GM18870 (cell line): ENCODE data around the gene CDC45.

Experiments
- ATAC-seq: cut with Tn5 transposase; IDR thresholded peaks from one replicate; pipeline ENCODE4 v1.9.1; 2021; ENCODE audit warnings: moderate library complexity; ENCODE audit not compliant: unreplicated experiment

Gene CDC45

DNA sequence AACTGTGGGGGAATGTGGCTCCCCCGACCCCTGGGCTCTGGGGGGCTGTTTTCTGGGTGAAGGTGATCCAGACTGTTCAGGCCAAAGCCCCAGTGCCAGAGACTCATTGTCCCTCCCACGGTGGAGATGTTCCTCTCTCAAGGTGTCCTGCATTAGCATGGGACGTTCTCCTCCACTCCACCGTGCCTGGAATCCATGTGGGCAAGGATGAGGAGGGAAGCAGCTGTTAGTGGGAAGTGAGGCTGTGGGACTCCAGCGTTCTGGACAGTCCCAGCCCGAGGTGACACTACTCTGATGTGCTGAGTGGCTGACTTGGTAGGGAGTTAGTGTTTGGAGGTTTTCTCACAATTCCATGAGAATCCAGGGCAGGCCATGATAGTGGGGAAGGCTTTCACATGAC is 75.9 kb downstream of the CDC45 start:
- ATAC-seq, result no peak

DNA sequence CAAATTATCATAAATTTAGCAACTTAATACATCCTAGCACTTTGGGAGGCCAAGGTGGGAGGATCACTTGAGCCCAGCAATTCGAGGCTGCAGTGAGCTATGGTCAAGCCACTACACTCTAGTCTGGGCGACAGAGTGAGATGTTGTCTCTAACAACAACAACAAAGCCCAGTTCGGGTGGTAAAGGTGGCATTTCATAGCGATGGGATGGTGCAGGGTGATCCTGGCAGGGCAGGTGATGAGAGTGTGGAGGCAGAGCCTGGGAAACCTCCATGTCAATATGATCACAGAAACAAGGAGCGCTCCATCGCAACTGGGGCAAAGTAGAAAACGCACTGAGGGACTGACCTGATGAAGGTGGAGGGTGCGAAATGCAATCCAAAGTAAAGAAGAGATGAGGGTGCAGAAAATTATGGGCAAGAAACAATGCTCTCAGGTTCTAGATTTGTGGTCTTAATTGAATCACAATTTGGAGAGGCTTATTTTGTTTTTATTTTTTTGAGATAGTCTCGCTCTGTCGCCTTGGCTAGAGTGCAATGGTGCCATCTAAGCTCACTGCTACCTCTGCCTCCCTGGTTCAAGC is 77.3 kb downstream of the CDC45 start:
- no peak for ATAC-seq

DNA sequence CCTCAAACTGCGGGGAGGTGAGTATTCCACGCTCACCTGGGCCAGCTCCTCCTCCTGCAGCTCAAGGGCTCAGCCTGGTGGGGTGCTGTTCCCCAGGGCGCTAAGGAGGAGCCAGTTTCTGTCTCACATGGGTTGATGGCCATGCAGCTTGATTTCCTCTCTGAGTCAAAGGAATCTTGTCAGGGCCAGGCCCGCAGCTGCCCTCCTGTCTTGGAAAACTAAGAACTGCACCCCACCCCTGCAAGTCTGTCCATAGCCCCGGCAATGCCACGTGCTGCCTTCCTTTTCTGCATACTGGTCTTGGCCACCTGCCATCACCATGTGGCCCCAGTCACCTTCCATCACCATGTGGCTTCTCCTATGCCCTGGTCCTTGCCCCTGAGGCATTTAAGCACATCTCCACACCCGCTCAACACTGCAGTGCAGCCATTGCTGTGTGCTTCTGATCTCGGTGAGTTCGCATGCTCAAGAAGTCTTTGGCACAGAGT is 79.6 kb downstream of the CDC45 start:
- ATAC-seq, result no peak

DNA sequence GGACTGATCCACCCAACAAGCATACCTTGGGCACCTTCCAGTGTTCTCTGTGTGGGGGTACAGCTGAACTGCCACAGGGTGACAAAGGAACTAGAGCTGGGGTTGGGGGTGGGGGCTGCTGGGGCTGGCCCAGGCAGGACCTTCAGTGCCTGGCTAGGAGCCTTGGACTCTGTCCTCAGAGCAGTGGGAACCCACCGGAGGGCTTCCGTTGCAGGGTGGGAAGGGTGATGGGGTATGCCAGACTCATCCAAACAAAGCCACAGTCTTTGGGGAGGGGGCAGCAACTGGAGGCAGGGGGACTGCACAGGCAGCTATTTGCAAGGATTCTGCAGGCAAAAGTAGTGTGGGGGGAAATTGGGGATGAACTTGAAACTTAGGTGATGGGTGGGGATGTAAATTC is 80.2 kb downstream of the CDC45 start:
- ATAC-seq, result no peak

DNA sequence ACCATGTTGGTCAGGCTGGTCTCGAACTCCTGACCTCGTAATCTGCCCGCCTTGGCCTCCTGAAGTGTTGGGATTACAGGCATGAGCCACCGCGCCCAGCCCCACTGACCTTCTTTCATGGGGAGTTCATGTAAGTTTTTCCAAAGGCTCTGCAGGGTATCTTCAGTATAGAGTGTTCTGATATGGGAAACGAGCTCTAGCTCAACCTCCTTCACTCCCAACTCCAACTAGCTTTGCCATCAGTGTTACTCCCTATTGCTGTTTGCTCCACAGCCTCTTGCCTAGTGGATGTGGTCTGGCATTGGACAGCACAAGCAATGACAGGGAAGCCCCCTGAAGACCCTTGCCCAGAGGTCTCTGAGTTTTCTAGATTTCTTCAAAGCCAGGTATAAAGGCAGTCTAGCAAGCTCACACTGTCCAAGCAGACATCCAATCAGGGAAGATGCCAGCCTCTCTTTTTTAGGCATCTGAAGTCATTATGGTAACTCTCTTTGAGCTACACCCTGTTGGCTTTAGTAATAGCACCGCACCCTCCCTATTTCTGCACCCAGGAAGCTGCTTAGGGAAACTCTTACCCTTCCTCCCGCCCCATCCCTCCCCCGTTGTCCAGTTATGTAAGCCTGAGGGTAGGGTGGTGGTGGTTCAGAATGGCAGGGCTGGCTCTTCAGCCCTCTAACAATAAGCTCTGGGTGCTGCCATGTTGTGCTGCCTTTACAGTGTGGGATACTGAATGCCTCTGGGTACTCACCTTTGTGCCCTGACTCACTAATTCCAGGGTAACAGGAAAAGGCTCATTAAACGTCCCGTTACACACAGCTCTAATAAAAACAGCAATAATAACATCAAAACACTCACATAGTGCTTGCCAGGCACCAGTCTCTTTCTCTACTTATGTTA is 85.9 kb downstream of the CDC45 start:
- ATAC-seq, result no peak

DNA sequence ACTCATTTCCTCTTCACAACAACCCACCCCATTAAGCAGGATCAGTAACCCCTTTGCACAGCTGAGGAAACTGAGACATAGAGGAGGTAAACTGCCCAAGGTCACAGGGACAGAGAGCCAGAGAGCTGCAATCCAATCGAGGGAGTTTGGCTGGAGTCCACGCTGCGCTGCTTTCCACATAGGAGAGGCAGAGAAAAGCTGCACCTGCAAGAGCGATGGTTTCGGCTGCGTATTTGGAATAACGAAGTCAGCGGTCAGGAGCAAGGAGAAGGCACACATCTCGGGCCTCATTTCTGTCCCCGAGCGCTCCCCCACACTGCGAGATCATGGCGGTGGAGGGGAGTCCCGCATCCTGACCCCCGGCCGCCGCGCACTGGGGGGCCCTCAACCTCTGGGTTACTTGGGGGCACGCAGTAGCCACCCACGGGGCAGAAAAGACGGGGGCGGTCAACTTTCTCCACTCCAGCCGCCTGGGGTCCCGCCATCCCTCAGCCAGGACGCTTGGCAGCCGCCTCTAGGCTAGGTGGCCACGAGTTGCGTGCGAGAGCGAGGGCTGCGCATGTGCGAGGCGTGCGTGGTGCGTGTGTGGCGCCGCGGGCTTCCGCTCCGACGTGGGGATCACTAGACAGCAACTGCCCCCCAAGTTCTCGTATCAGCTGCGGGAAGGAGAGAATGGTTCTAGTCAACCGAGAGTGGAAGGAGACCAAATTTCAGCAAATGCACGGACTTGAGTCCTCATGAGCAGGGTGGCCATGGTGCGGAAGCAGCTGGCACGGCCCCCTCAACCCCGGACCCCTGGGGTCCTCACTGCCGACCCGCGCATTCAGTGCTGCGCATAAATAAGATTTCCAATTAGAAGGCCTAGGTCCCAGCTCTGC is 86.8 kb downstream of the CDC45 start:
- no peak for ATAC-seq

- no peak for ATAC-seq
Measured at GRCh38 chr22:19567157-19568009, 87.7 kb downstream of the CDC45 start.

GRCh38 chr22:19568337-19569275 is 88.9 kb downstream of the CDC45 start:
- no peak for ATAC-seq

- ATAC-seq, result no peak
Measured at GRCh38 chr22:19569276-19569640, 89.5 kb downstream of the CDC45 start.

- no peak for ATAC-seq
Measured at GRCh38 chr22:19569976-19570375, 90.3 kb downstream of the CDC45 start.
